Activated CD8-positive, alpha-beta memory T cell treated with anti-CD3 and anti-CD28 coated beads, Interleukin-2, amount 10 ng/mL, durations not matched to agents 7 days and 5 days (primary cell): Measurements from ENCODE around the gene PLEKHA6. TPM values are rescaled to one million over a fixed set of nuclear protein-coding genes. Genes with fewer than 3 reads are reported as not detected.

ENCODE experiments used
- ATAC-seq: fragments of 150-1000 bp; cut with Tn5 transposase; one replicate; pipeline ENCODE4 v1.10.0; 2021; ENCODE audit warnings: moderate library complexity
- CTCF ChIA-PET: fragments of 350-600 bp; sonication (Branson Sonifier 250); formaldehyde crosslinking; loops from one replicate; lab custom pipeline; 2021; ENCODE audit warnings: antibody characterized with exemption; lab: Charles Lee
- DNase-seq: peaks from one replicate; pipeline ENCODE4 v3.0.0-alpha.2; 2020
- H3K27ac Mint-ChIP-seq: one replicate; pipeline ENCODE4 v1.8.0; 2021; ENCODE audit warnings: mild to moderate bottlenecking, mixed read lengths
- H3K27me3 Mint-ChIP-seq: one replicate; pipeline ENCODE4 v1.8.0; 2021; ENCODE audit warnings: mixed read lengths
- H3K36me3 Mint-ChIP-seq: one replicate; pipeline ENCODE4 v1.8.0; 2021; ENCODE audit warnings: mild to moderate bottlenecking, mixed read lengths
- H3K4me1 Mint-ChIP-seq: one replicate; pipeline ENCODE4 v1.8.0; 2021; ENCODE audit warnings: mixed read lengths
- H3K4me3 Mint-ChIP-seq: one replicate; pipeline ENCODE4 v1.8.0; 2021; ENCODE audit warnings: mild to moderate bottlenecking, moderate library complexity, mixed read lengths
- H3K9me3 Mint-ChIP-seq: one replicate; pipeline ENCODE4 v1.8.0; 2022; ENCODE audit warnings: low read depth, mixed read lengths
- total RNA-seq, 2 experiments: library from RNA; stranded (reverse); gene quantifications; one replicate each; pipeline ENCODE4 v1.2.3, GENCODE V29; 2021

Gene PLEKHA6
- total RNA-seq, 2 experiments from 2014 or later: 0.02 to 0.29 TPM

DNA sequence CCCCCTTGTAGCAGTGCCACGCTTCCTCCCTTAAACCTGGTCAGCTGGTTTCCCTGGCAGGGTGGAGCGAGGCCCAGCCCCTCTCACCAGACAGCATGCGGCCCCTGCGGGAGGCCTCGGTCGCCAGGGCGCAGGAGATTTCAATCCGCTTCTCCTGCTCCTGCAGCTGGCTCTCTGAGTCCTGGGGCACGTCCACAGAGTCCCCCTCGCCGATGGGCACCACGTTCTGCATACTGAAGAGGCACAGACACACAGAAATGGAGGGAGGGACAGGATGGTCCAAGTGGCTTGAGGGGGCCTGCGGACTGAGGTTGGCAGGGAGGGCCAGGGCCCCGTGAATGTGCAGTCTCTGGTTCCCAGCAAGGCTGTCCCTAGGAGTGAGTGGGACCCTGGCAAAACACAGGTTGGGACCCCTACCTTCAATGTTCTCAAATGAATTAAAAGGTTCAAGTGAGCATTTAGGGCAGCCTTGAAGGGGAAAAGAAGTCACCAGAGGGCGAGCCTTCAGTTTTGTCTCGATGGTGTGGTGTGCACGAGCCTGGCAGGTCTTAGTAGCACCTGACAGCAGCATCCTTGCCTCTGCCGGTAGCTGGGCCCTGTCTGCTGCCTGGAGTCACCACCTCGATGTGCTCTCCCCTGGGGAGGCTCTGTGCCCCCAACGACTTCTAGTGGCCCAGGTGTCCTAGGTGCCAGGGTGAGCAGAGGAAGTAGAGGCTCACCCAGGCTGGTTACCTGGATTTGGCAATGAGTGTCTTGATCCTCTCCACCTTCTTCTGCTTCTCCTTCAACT lies 131.5 kb downstream of the PLEKHA6 start:
- no peak overlapping the region for H3K27ac Mint-ChIP-seq
- CTCF ChIA-PET: interaction anchor here (0.8 to 1.7 kb wide), 2 partner anchors 18 to 21 kb away, joined by 3 to 7 read pairs; no protein-coding TSS in a partner anchor
- ATAC-seq: no peak
- H3K36me3 Mint-ChIP-seq: no peaks in the 10 kb centered on the region
- H3K4me1 Mint-ChIP-seq: no peaks in the 10 kb centered on the region
- no peak overlapping the region for H3K4me3 Mint-ChIP-seq
- H3K9me3 Mint-ChIP-seq: no peaks in the 10 kb centered on the region
- no peak for DNase-seq
- H3K27me3 Mint-ChIP-seq: no peaks in the 10 kb centered on the region

DNA sequence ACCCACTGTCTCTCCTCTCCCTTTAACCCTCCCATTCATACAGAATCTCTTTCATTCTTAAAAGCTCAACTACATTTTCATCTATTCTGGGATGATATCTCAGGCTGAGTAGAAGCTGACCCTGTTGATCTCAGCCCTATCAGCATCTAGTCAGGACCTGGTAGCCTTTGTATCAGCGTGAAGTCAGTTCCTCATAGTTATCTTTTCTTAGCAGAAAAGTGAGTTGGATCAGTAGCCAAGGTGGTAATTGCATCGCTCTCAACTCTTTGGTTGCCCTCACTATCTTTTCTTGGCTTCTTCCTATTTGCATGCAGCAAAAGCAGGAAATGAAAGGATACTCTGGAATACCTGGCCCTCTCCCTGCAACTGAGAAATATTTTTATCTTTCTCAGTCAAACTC lies 132.4 kb downstream of the PLEKHA6 start:
- no peak overlapping the region for H3K4me3 Mint-ChIP-seq
- no peaks in the 10 kb centered on the region for H3K36me3 Mint-ChIP-seq
- H3K9me3 Mint-ChIP-seq: no peaks in the 10 kb centered on the region
- no peak overlapping the region for H3K27ac Mint-ChIP-seq
- CTCF ChIA-PET: interaction anchor here (0.7 to 1.6 kb wide), 3 partner anchors 17 to 137 kb away, joined by 3 read pairs; no protein-coding TSS in a partner anchor
- DNase-seq: no peak
- no peaks in the 10 kb centered on the region for H3K27me3 Mint-ChIP-seq
- ATAC-seq: no peak
- no peaks in the 10 kb centered on the region for H3K4me1 Mint-ChIP-seq

DNA sequence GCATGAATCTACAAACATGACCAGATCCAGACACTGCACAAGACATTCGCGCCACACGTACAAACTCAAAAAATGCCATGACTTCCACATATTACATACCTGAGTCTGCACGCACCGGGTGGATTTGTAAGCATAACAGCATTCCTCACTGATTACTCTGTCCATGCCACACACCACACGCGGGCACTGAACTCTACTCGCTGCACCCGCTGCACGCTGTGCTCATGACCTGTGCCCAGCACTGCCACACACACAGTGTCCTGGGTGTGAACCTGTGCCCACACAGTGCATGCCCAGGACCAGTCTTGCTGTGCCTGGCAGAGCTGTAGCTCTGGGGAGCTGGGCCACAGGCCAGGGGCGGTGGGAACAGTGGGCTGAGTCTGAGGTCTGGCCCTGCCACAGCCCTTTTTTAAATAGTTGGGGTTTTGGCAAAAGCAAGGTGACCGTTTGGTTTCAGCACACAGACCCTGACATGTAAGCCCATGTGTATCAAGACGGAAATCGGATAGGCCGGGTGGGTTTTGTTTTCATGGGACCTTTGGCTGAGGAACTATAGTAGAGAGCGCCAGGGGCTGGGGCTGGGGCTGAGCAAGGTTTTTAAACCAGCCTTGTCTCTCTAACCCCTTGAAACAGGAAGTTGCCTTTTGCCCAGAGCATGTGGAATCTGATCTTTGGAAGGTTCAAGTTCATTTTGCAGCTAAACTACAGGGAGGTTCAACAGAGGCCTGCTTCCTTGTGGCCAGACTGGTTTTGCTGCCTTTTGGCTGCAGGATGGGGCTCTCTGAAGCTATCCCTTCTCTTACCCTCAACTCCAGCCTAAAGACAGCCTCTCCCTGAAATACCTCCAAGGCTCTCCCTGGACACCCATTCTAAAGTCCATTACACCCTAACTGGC lies 133.6 kb downstream of the PLEKHA6 start:
- CTCF ChIA-PET: interaction anchor here (1.6 kb wide), 1 partner anchor 138 kb away, joined by 3 read pairs; no protein-coding TSS in a partner anchor
- DNase-seq (no peak), ATAC-seq (no peak)
- no peaks in the 10 kb centered on the region for H3K36me3 Mint-ChIP-seq
- H3K27ac Mint-ChIP-seq: no peak overlapping the region
- H3K4me1 Mint-ChIP-seq: no peaks in the 10 kb centered on the region
- H3K4me3 Mint-ChIP-seq: no peak overlapping the region
- no peaks in the 10 kb centered on the region for H3K9me3 Mint-ChIP-seq
- H3K27me3 Mint-ChIP-seq: no peaks in the 10 kb centered on the region

DNA sequence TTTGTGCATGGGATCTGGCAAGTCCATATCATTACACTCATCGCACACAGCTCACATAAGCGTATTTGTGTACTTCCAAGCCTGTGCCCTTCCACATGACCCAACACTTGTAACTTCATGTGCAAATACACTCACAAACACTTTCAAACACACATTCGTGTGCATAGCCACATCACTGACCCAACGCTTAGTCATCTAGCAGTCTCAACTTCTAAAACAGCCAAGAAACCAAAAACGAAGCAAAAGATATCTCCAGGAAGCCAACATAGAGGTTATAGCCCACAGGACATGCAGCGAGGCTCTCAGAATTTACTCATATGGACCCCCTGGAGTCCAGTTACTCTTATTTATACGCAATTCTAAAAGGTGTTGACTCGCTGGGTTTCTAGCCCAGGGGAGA lies 135.1 kb downstream of the PLEKHA6 start:
- no peaks in the 10 kb centered on the region for H3K9me3 Mint-ChIP-seq
- no peak overlapping the region for H3K27ac Mint-ChIP-seq
- no peak for ATAC-seq
- no peaks in the 10 kb centered on the region for H3K4me1 Mint-ChIP-seq
- H3K36me3 Mint-ChIP-seq: no peaks in the 10 kb centered on the region
- no peak overlapping the region for H3K4me3 Mint-ChIP-seq
- CTCF ChIA-PET: no interaction called here
- H3K27me3 Mint-ChIP-seq: no peaks in the 10 kb centered on the region
- no peak for DNase-seq

GRCh38 chr1:204223129-204223860 lies 136.4 kb downstream of the PLEKHA6 start:
- Mint-ChIP-seq H3K9me3 (no peaks in the 10 kb centered on the region), H3K4me1 (peaks cover 6% of the 10 kb centered on the region), H3K27ac (no peak overlapping the region), H3K4me3 (no peak overlapping the region), H3K36me3 (no peaks in the 10 kb centered on the region), H3K27me3 (no peaks in the 10 kb centered on the region)
- DNase-seq: no peak
- ATAC-seq: no peak
- CTCF ChIA-PET: interaction anchor here (1.2 kb wide), 1 partner anchor 9 kb away, joined by 3 read pairs; the partner anchor contains the start of gene GOLT1A

- H3K36me3 Mint-ChIP-seq: no peaks in the 10 kb centered on the region
- CTCF ChIA-PET: interaction anchor here (1.2 kb wide), 1 partner anchor 9 kb away, joined by 3 read pairs; the partner anchor contains the start of gene GOLT1A
- ATAC-seq (no peak), DNase-seq (no peak)
- peaks cover 5% of the 10 kb centered on the region for H3K27me3 Mint-ChIP-seq
- no peaks in the 10 kb centered on the region for H3K9me3 Mint-ChIP-seq
- H3K27ac Mint-ChIP-seq: no peak overlapping the region
- H3K4me1 Mint-ChIP-seq: peaks cover 8% of the 10 kb centered on the region
- H3K4me3 Mint-ChIP-seq: no peak overlapping the region
Measured at GRCh38 chr1:204222764-204223055, 137.0 kb downstream of the PLEKHA6 start.

DNA sequence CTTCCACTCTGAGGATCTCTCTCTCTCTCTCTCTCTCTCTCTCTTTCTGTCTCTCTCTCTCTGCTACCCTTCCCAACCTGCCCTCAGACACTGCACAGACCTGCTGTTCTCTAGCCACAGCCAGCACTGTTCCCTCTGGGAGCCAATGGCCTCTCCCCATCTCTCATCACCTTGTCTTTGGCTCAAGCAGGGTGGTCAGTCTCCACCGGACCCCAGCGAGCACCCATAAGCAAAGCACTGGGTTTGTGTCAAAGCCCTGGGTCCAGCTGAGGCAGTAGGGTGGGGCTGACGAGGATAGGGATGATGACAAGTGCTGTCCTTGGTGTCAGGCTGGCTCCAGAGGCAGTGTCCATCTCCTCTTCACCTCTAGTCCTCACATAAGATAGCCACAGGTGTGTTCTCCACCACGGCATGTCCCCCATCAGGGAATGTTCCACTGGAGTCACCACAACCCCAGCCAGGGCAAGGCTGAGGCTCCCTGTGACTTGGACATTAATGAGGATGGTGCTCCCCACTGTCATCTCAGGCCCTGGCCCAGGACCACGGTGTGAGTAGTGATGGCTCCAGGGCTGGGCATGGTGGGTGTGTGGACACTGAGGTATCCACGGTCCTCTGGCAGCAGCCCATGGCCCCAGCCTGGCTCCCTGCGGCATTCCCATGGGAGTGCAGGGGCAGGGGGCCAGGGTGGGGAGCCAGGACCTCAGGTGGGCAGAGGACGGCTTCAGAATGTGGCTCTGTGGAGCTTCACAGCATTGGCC lies 137.5 kb downstream of the PLEKHA6 start:
- Mint-ChIP-seq H3K4me1 (peaks cover 8% of the 10 kb centered on the region), H3K27me3 (peaks cover 7% of the 10 kb centered on the region), H3K4me3 (no peak overlapping the region), H3K36me3 (no peaks in the 10 kb centered on the region), H3K27ac (no peak overlapping the region), H3K9me3 (no peaks in the 10 kb centered on the region)
- CTCF ChIA-PET: no interaction called here
- ATAC-seq (no peak), DNase-seq (no peak)

GRCh38 chr1:204221271-204221670 lies 138.5 kb downstream of the PLEKHA6 start:
- Mint-ChIP-seq H3K36me3 (no peaks in the 10 kb centered on the region), H3K27me3 (peaks cover 7% of the 10 kb centered on the region), H3K4me1 (peaks cover 8% of the 10 kb centered on the region), H3K9me3 (no peaks in the 10 kb centered on the region), H3K27ac (no peak overlapping the region), H3K4me3 (no peak overlapping the region)
- DNase-seq: no peak
- CTCF ChIA-PET: no interaction called here
- no peak for ATAC-seq

DNA sequence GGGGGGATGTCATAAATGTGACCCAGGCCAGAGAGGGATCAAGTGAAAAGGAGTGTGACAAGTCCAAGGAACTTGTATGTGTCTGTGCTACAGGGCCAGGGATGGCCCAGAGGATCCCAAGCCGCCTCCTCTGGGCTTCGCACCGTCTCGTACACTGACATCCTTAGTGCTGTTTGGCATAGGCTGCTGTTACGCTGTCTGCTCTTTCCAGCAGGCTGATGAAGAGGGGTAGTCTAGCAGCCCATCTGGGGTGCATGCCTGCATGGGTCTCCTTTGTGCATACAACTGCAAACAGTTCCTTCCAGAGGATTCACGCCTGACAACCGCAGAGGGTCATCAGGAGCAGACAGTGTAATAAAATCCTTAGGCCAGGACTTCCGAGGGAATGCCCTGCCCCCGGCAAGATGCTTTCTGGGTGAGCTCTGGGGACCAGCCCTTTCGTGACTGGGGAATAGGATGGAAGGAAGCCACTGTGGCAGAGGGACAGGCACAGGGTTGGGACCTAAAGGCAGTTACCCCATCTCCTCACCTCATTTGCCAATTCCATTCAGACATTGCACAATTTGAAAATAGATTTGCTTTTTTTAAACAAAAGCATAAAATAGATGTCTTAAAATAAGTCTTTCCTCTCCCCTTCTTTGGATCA lies 139.6 kb downstream of the PLEKHA6 start:
- no peaks in the 10 kb centered on the region for H3K36me3 Mint-ChIP-seq
- DNase-seq (no peak), ATAC-seq (no peak)
- CTCF ChIA-PET: interaction anchor here (1.5 kb wide), 1 partner anchor 13 kb away, joined by 5 read pairs; no protein-coding TSS in a partner anchor
- H3K27me3 Mint-ChIP-seq: peaks cover 11% of the 10 kb centered on the region
- no peaks in the 10 kb centered on the region for H3K9me3 Mint-ChIP-seq
- no peak overlapping the region for H3K27ac Mint-ChIP-seq
- H3K4me1 Mint-ChIP-seq: peaks cover 8% of the 10 kb centered on the region
- no peak overlapping the region for H3K4me3 Mint-ChIP-seq

- H3K27ac Mint-ChIP-seq: no peak overlapping the region
- no peaks in the 10 kb centered on the region for H3K9me3 Mint-ChIP-seq
- no peaks in the 10 kb centered on the region for H3K36me3 Mint-ChIP-seq
- DNase-seq (no peak), ATAC-seq (no peak)
- CTCF ChIA-PET: interaction anchor here (1.5 kb wide), 1 partner anchor 12 kb away, joined by 5 read pairs; no protein-coding TSS in a partner anchor
- H3K4me3 Mint-ChIP-seq: no peak overlapping the region
- peaks cover 15% of the 10 kb centered on the region for H3K27me3 Mint-ChIP-seq
- H3K4me1 Mint-ChIP-seq: peaks cover 15% of the 10 kb centered on the region
Measured at GRCh38 chr1:204218552-204218951, 141.2 kb downstream of the PLEKHA6 start.

DNA sequence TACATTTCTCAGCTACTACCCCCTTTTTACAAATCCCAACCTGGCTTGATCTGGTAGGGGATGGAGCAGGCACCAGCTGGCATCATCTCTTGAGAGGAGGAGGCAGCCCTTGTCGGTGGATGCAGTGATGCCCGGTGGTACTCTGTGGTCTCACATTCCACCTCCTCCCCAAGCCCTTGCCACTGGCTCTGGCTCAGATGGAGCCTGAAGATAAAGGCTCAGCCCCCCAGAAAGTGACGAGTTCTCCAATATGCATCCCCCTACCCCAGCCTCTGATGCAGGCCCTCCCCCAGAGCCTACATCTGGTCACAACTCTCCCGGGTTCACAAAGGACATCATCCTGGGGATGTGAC lies 142.1 kb downstream of the PLEKHA6 start:
- Mint-ChIP-seq H3K4me3 (no peak overlapping the region), H3K27me3 (peaks cover 15% of the 10 kb centered on the region), H3K4me1 (peaks cover 15% of the 10 kb centered on the region), H3K36me3 (no peaks in the 10 kb centered on the region), H3K9me3 (no peaks in the 10 kb centered on the region), H3K27ac (no peak overlapping the region)
- DNase-seq (no peak), ATAC-seq (no peak)
- CTCF ChIA-PET: interaction anchor here (2.2 kb wide), 1 partner anchor 11 kb away, joined by 11 read pairs; no protein-coding TSS in a partner anchor
